ENCODE measurements around the gene PCDHA12.
"Not testable (repeated sequence)": the region's sequence is repeated elsewhere in the genome, so short reads cannot be mapped to it uniquely, and the experiment has no call there.

The PCDHA12 gene

DNA sequence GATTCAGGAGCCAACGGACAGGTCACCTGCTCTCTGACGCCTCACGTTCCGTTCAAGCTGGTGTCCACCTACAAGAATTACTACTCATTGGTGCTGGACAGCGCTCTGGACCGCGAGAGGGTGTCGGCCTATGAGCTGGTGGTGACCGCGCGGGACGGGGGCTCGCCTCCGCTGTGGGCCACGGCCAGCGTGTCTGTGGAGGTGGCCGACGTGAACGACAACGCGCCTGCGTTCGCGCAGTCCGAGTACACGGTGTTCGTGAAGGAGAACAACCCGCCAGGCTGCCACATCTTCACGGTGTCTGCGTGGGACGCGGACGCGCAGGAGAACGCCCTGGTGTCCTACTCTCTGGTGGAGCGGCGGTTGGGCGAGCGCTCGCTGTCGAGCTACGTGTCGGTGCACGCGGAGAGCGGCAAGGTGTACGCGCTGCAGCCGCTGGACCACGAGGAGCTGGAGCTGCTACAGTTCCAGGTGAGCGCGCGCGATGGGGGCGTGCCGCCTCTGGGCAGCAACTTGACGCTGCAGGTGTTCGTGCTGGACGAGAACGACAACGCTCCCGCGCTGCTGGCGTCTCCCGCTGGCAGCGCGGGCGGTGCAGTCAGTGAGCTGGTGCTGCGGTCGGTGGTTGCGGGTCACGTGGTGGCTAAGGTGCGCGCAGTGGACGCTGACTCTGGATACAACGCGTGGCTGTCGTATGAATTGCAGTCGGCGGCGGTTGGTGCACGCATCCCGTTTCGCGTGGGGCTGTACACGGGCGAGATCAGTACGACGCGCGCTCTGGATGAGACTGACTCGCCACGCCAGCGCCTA is 17.7 kb upstream of the PCDHA12 start:
- no peak for DNase-seq
- in situ Hi-C loops (cut with HindIII; ENCODE audit: low pct_ligation_motif_present, low pct_unique_long_range_greater_than_20kb, low sequenced_read_pairs) = no loop called here

DNA sequence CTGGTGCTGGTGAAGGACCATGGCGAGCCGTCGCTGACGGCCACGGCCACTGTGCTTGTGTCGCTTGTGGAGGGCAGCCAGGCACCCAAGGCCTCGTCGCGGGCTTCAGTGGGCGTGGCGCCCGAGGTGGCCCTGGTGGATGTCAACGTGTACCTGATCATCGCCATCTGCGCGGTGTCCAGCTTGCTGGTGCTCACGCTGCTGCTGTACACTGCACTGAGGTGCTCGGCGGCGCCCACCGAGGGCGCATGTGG is 17.2 kb upstream of the PCDHA12 start:
- in situ Hi-C loops (cut with HindIII; ENCODE audit: low pct_ligation_motif_present, low pct_unique_long_range_greater_than_20kb, low sequenced_read_pairs) = no loop called here
- no peak for DNase-seq

- in situ Hi-C loops (cut with HindIII; ENCODE audit: low pct_ligation_motif_present, low pct_unique_long_range_greater_than_20kb, low sequenced_read_pairs) = no loop called here
These were observed 12.4 kb upstream of the PCDHA12 start for GRCh38 chr5:140862441-140863295.

DNA sequence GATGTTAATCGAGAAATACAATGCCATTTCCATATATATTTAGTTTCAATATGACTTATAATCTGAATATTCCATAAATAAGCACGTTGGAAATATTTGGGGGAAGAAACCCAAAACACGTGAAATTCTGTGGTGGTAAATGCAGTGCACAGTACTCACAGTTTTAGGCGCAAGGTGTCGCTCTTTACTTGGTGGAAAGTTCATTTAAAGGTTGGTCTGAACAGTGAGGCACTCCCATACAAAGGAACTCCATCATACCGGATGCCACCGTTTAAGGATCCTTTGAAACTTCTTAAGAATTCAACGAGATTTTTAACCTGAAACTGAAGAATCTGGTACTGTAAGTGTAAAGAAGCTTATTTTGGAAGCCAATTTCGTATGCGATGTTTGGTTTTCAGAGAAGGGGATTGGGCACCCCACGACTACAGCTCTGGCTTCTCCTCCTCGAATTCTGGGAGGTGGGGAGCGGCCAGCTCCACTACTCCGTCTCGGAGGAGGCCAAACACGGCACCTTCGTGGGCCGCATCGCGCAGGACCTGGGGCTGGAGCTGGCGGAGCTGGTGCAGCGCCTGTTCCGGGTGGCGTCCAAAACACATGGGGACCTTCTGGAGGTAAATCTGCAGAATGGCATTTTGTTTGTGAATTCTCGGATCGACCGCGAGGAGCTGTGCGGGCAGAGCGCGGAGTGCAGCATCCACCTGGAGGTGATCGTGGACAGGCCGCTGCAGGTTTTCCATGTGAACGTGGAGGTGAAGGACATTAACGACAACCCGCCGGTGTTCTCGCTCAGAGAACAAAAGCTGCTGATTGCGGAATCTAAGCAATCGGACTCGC is 6.2 kb upstream of the PCDHA12 start, which contains the start of gene PCDHA11:
Gene PCDHA11, plus strand, starts transcription at position 237 of the 834 bp plus-strand sequence. Its CDS starts 147 bp downstream, at position 384.
- DNase-seq = peak; percentile 10
- in situ Hi-C loops (cut with HindIII; ENCODE audit: low pct_ligation_motif_present, low pct_unique_long_range_greater_than_20kb, low sequenced_read_pairs) = no loop called here

More at GRCh38 chr5:140862441-140863295, 12.4 kb upstream of the PCDHA12 start:
- DNase-seq = no peak

DNA sequence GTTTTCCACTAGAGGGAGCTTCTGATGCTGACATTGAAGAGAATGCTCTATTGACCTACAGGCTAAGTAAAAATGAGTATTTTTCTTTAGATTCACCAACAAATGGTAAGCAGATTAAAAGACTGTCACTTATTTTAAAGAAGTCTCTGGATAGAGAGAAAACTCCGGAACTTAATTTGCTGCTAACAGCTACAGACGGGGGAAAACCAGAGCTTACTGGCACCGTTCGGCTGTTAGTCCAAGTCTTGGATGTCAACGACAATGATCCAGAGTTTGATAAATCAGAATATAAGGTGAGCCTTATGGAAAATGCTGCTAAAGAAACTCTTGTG is 5.6 kb upstream of the PCDHA12 start:
- in situ Hi-C loops (cut with HindIII; ENCODE audit: low pct_ligation_motif_present, low pct_unique_long_range_greater_than_20kb, low sequenced_read_pairs) = no loop called here
- DNase-seq = no peak

DNA sequence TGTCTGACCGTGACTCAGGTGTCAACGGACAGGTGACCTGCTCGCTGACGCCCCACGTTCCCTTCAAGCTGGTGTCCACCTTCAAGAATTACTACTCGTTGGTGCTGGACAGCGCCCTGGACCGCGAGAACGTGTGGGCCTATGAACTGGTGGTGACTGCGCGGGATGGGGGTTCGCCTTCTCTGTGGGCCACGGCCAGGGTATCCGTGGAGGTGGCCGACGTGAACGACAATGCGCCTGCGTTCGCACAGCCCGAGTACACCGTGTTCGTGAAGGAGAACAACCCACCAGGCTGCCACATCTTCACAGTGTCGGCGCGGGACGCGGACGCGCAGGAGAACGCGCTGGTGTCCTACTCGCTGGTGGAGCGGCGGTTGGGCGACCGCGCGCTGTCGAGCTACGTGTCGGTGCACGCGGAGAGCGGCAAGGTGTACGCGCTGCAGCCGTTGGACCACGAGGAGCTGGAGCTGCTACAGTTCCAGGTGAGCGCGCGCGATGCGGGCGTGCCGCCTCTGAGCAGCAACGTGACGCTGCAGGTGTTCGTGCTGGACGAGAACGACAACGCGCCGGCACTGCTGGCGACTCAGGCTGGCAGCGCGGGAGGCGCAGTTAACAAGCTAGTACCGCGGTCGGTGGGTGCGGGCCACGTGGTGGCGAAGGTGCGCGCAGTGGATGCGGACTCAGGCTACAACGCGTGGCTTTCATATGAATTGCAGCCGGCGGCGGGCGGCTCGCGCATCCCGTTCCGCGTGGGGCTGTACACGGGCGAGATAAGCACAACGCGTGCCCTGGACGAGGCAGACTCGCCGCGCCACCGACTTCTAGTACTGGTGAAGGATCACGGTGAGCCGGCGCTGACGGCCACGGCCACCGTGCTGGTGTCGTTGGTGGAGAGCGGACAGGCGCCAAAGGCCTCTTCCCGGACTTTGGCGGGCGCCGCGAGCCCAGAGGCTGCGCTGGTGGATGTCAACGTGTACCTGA is 4.6 kb upstream of the PCDHA12 start:
- in situ Hi-C loops (cut with HindIII; ENCODE audit: low pct_ligation_motif_present, low pct_unique_long_range_greater_than_20kb, low sequenced_read_pairs) = no loop called here
- DNase-seq = no peak

DNA sequence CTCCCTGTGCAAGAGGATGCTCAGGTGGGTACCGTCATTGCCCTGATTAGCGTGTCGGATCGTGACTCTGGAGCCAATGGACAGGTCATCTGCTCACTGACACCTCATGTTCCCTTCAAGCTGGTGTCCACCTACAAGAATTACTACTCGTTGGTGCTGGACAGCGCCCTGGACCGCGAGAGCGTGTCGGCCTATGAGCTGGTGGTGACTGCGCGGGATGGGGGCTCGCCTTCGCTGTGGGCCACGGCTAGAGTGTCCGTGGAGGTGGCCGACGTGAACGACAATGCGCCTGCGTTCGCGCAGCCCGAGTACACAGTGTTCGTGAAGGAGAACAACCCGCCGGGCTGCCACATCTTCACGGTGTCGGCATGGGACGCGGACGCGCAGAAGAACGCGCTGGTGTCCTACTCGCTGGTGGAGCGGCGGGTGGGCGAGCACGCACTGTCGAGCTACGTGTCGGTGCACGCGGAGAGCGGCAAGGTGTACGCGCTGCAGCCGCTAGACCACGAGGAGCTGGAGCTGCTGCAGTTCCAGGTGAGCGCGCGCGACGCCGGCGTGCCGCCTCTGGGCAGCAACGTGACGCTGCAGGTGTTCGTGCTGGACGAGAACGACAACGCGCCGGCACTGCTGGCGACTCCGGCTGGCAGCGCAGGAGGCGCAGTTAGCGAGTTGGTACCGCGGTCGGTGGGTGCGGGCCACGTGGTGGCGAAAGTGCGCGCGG is 1.6 kb downstream of the PCDHA12 start:
- in situ Hi-C loops (cut with HindIII; ENCODE audit: low pct_ligation_motif_present, low pct_unique_long_range_greater_than_20kb, low sequenced_read_pairs); DNase-seq: not testable (repeated sequence)

- no peak for DNase-seq
- in situ Hi-C loops (cut with HindIII; ENCODE audit: low pct_ligation_motif_present, low pct_unique_long_range_greater_than_20kb, low sequenced_read_pairs) = no loop called here
These were observed 2.1 kb downstream of the PCDHA12 start for GRCh38 chr5:140877262-140877581.

GRCh38 chr5:140881889-140882590 is 6.9 kb downstream of the PCDHA12 start, which contains the start of gene PCDHA13:
PCDHA13 (plus strand) TSS chr5:140882124; CDS start chr5:140882269, 145 bp downstream.
- in situ Hi-C loops (cut with HindIII; ENCODE audit: low pct_ligation_motif_present, low pct_unique_long_range_greater_than_20kb, low sequenced_read_pairs) = no loop called here

DNA sequence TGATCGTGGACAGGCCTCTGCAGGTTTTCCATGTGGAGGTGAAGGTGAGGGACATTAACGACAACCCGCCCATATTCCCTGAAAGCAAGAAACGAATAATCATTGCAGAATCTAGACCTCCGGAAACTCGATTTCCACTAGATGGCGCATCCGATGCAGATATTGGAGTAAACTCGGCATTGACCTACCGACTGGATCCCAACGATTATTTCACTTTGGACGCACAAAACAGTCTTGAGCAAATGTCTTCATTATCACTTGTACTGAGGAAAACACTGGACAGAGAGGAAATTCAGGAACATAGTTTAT is 7.4 kb downstream of the PCDHA12 start:
- no peak for DNase-seq
- in situ Hi-C loops (cut with HindIII; ENCODE audit: low pct_ligation_motif_present, low pct_unique_long_range_greater_than_20kb, low sequenced_read_pairs) = no loop called here

More at GRCh38 chr5:140881889-140882590, 6.9 kb downstream of the PCDHA12 start, which contains the start of gene PCDHA13:
- no peak for DNase-seq

- in situ Hi-C loops (cut with HindIII; ENCODE audit: low pct_ligation_motif_present, low pct_unique_long_range_greater_than_20kb, low sequenced_read_pairs) = no loop called here
- no peak for DNase-seq
These were observed 8.3 kb downstream of the PCDHA12 start for GRCh38 chr5:140883373-140883772.

GRCh38 chr5:140883927-140884697 is 9.0 kb downstream of the PCDHA12 start:
- DNase-seq = no peak
- in situ Hi-C loops (cut with HindIII; ENCODE audit: low pct_ligation_motif_present, low pct_unique_long_range_greater_than_20kb, low sequenced_read_pairs) = no loop called here

DNA sequence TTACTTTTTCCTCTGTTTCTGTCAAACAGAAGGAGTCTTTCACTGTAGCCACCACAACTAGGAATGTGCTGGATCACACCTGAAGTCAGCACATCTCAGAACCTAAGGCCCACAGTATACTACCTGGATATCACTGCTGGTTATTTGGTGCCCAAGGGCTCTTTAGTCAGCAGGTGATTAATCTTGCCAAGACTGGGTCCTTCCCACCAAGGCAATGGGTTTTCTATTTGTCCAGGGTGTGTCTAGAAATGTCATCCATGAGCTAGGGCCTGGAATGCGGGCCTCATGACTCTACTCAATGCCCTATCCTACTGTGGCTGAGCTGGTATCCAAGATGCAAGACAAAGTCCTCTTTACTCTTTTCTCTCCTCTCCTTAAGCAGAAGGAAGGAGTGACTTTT is 41.2 kb downstream of the PCDHA12 start:
- in situ Hi-C loops (cut with HindIII; ENCODE audit: low pct_ligation_motif_present, low pct_unique_long_range_greater_than_20kb, low sequenced_read_pairs) = no loop called here
- no peak for DNase-seq

GRCh38 chr5:140923601-140924000 is 48.5 kb downstream of the PCDHA12 start:
- in situ Hi-C loops (cut with HindIII; ENCODE audit: low pct_ligation_motif_present, low pct_unique_long_range_greater_than_20kb, low sequenced_read_pairs) = no loop called here
- DNase-seq = no peak

GRCh38 chr5:140925806-140926442 is 50.8 kb downstream of the PCDHA12 start, which contains the start of gene PCDHAC1:
PCDHAC1 (plus strand) TSS chr5:140926299; CDS start chr5:140926893, 594 bp downstream.
- in situ Hi-C loops (cut with HindIII; ENCODE audit: low pct_ligation_motif_present, low pct_unique_long_range_greater_than_20kb, low sequenced_read_pairs) = no loop called here

More at GRCh38 chr5:140925806-140926442, 50.8 kb downstream of the PCDHA12 start, which contains the start of gene PCDHAC1:
- no peak for DNase-seq
